ENCODE measurements around the gene TLCD1.
"Not testable (repeated sequence)": the region's sequence is repeated elsewhere in the genome, so short reads cannot be mapped to it uniquely, and the experiment has no call there.

The TLCD1 gene

GRCh38 chr17:28747051-28747691 lies 21.1 kb upstream of the TLCD1 start:
- DNase-seq (ENCODE audit: low read depth in 2 of 2), result no peak

GRCh38 chr17:28746611-28747050 lies 20.6 kb upstream of the TLCD1 start:
- no peak for DNase-seq (ENCODE audit: low read depth in 2 of 2)

DNA sequence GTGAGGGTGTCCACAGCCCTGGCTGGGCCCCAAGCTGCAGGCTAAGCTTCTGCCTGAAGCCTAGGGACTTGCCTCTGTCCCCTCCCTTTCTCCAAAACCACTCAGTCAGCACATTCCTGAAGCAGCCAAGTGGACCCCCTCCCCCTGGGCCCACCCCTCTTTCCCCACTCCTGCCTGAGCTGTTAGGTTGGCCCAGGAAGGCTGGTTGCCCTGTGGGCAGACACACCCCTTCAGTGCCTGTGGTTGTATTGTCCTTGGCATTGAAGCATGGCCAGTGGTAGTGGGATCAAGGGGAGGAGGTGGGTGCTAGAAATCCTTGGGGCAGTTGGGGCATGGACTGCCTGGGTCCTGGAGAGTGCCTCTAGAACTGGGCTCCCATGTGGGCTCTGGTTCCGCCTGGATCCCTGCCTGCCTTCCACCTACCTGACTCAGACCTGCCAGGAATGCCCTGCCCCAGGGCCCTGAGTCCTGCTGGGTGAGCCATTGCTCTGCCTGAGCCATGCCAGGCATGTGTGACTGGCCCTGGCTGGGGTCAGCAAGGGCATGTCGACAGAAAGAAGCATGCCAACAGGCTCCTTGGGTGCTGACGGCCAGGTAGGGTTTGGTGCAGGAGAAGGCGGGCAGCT lies 19.9 kb upstream of the TLCD1 start:
- DNase-seq (ENCODE audit: low read depth in 2 of 2), result no peak

- DNase-seq (ENCODE audit: low read depth in 2 of 2), result no peak
Measured at GRCh38 chr17:28744972-28745785, 19.1 kb upstream of the TLCD1 start.

DNA sequence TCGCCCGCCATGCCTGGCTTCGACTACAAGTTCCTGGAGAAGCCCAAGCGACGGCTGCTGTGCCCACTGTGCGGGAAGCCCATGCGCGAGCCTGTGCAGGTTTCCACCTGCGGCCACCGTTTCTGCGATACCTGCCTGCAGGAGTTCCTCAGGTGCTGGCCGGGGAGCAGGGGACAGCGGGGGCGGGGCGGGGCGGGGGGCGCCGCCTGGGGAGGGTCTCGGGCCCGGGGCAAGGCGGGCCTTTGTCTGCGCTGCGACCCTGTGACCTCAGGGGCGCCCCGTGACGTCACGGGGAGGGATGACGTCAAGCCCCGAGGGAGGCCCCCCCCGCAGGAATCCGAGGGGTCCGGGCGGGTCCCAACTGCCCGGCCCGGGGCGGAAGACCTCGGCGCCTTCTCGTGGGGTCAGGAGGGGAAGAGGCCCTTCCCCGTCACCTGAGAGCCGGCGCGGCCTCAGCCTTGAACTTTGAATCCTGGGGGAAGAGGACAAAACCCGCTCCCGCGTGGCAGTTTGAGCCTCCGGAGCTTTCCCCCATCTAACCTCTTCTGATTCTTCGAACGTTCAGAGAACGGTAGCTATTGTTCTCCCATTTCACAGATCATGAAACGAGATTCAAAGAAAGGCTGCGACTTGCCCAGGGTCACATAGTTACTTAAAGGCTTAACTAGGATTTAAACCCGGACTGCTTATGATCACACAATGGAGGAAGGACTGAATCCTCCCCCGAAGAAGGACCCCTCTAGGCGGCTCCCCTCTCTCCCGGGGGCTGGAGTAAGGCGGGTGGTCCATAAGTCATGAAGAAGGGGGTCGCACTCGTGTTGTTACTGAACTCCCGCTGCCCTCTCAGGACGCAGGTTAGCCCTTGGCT lies 18.3 kb upstream of the TLCD1 start:
- peak; percentile 48 for DNase-seq (ENCODE audit: low read depth in 2 of 2)

GRCh38 chr17:28743243-28744103 lies 17.4 kb upstream of the TLCD1 start, which contains the start of gene TRAF4:
TSS of gene TRAF4 (plus strand) at chr17:28744011. CDS start at chr17:28744113, 102 bp downstream.
- peak; percentile 49 to 55 for DNase-seq (ENCODE audit: low read depth in 2 of 2)

DNA sequence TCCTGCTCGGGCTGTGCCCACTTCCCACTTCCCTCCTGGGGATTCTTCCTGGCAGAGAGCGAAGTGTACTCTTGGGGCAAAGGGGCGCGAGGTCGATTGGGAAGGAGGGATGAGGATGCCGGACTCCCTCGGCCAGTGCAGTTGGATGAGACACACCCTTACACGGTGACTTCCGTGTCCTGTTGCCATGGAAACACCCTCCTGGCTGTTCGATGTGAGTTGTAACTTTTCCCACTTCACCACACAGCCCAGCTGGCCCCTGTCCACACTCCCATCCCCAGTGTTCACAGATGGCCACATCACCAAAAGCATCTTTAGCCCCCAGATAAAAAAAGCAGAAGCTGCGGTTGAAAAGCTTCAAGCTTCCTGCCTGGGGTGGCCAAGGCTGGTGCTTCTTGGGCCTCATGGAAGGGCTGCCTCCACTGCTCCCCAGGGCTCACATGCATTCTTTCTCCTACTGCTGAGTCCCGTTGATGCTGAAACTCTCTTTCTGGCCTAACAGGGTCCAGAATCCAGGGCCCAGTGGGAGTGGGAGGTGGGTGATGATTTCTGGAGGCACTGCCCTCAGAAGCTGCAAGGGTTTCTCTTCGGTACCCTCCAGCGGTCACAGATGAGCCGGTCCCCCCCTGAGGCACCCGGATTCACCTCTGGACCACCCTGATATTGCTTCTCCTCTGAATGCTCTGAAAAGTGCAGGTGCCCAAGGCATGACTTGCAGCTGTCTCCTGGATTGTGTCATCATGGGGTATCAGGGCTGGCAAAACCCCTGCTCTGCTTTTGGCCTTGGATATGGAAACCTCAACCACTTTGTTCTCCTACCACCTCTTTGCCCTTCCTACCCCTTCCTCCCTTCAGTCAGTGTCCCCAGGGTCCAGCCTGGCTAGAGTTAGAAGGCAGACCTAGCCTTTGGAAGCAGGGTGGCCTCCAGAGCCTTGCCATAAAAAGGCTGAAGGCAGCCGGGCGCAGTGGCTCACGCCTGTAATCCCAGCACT lies 15.6 kb upstream of the TLCD1 start:
- no peak for DNase-seq (ENCODE audit: low read depth in 2 of 2)

DNA sequence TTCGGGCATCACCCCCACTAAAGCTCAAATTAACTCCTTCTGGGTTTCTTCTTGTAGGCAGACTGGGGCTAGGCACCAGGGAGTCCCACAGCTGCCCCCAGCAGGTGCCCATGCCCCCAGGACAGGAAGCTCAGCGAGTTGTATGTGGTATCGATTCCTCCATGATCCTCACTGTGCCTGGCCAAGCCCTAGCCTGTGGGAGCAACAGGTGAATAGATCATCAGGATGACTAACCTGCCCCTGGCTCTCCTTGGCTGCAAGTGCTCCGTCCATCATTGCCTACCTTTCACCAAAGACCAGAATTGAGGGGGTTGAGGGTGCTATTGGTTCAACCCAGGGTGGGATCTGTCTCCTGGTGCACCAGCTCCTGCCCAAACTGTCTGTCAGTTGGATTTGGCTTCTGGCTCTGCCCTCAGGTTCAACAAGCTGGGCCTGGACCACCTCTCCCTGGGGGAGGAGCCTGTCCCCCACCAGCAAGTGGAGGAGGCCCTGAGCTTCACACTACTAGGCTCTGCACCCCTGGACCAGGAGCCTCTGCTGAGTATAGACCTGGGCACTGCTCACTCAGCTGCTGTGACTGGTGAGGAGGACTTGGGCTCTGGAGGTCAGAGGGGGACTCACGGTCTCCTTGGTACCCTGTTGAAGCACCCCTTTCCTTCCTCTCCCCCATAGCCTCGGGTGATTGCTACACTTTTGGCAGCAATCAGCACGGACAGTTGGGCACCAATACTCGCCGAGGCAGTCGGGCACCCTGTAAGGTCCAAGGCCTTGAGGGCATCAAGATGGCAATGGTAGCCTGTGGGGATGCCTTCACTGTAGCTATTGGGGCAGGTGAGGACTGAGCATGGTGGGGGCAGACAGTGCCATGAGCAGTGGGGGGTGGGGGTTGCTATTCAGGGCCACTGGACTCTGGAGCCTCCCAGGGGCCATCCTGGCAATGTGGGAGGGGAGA lies 14.6 kb upstream of the TLCD1 start:
- DNase-seq (ENCODE audit: low read depth in 2 of 2), result no peak

GRCh38 chr17:28738680-28739384 lies 12.8 kb upstream of the TLCD1 start:
- DNase-seq (ENCODE audit: low read depth in 2 of 2), result peak; percentile 47 to 74

DNA sequence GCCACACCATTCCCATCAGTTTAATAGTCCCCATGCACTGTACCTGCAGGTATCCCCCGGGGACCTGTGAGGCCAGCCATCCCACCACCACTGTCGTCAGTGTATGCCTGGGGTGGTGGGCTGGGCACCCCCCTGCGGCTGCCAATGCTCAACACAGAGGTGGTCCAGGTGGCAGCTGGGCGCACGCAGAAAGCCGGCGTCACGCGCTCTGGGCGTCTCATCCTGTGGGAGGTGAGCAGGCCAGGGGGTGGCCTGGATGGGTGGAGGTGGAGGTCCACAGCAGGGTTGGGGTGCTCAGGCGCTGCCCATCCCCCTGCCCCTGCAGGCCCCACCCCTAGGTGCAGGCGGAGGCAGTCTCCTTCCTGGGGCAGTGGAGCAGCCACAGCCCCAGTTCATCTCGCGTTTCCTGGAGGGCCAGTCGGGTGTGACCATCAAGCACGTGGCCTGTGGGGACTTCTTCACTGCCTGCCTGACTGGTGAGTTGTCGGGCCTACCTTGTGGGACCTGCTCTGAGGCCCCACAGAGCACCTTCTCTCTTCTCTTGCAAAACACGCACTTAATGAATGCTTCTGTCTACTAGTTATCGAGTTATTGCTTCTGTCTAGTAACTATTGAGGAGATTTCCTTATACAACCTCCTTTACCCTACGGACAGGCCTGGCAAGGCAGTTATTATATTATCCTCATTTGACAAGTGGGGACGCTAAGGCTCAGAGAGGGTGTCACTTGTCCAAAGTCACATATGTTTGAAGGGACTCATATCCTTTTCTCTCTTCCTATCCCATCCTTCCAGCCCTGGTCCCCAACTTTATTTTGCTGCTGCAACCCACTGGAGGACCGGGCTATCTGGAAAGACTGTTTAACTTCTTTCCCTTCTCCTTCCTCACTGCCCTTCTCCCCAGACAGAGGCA lies 12.0 kb upstream of the TLCD1 start:
- DNase-seq (ENCODE audit: low read depth in 2 of 2), result no peak

DNA sequence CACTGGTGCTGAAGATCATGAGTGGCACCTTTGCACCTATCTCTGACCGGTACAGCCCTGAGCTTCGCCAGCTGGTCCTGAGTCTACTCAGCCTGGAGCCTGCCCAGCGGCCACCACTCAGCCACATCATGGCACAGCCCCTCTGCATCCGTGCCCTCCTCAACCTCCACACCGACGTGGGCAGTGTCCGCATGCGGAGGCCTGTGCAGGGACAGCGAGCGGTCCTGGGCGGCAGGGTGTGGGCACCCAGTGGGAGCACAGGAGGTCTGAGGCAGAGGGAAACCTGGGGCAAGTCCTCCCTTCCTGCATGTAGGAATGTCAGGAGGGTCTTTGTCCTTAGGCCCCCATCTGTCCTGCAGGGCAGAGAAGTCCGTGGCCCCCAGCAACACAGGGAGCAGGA lies 11.3 kb upstream of the TLCD1 start:
- no peak for DNase-seq (ENCODE audit: low read depth in 2 of 2)

DNA sequence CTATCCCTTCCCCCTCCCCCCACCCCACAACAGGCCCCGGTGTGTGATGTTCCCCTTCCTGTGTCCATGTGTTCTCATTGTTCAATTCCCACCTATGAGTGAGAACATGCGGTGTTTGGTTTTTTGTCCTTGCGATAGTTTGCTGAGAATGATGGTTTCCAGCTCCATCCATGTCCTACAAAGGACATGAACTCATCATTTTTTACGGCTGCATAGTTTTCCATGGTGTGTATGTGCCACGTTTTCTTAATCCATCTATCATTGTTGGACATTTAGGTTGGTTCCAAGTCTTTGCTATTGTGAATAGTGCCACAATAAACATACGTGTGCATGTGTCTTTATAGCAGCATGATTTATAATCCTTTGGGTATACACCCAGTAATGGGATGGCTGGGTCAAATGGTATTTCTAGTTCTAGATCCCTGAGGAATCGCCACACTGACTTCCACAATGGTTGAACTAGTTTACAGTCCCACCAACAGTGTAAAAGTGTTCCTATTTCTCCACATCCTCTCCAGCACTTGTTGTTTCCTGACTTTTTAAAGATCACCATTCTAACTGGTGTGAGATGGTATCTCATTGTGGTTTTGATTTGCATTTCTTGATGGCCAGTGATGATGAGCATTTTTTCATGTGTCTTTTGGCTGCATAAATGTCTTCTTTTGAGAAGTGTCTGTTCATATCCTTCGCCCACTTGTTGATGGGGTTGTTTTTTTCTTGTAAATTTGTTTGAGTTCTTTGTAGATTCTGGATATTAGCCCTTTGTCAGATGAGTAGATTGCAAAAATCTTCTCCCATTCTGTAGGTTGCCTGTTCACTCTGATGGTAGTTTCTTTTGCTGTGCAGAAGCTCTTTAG lies 10.1 kb upstream of the TLCD1 start:
- DNase-seq (ENCODE audit: low read depth in 2 of 2), result not testable (repeated sequence)

GRCh38 chr17:28735242-28735722 lies 9.2 kb upstream of the TLCD1 start:
- no peak for DNase-seq (ENCODE audit: low read depth in 2 of 2)

- DNase-seq (ENCODE audit: low read depth in 2 of 2), result no peak
Measured at GRCh38 chr17:28734712-28735241, 8.7 kb upstream of the TLCD1 start.

- no peak for DNase-seq (ENCODE audit: low read depth in 2 of 2)
Measured at GRCh38 chr17:28733346-28733745, 7.3 kb upstream of the TLCD1 start.

All from activated CD8-positive, alpha-beta memory T cell treated with anti-CD3 and anti-CD28 coated beads for 4 hours (primary cell).